GM18909 (cell line): ENCODE data around the gene RAD23B.
"Not testable (repeated sequence)": the region's sequence is repeated elsewhere in the genome, so short reads cannot be mapped to it uniquely, and the experiment has no call there.

Experiments
- ATAC-seq: cut with Tn5 transposase; IDR thresholded peaks from one replicate; pipeline ENCODE4 v1.9.1; 2021; ENCODE audit warnings: mild to moderate bottlenecking; ENCODE audit not compliant: unreplicated experiment, poor library complexity

The RAD23B gene

DNA sequence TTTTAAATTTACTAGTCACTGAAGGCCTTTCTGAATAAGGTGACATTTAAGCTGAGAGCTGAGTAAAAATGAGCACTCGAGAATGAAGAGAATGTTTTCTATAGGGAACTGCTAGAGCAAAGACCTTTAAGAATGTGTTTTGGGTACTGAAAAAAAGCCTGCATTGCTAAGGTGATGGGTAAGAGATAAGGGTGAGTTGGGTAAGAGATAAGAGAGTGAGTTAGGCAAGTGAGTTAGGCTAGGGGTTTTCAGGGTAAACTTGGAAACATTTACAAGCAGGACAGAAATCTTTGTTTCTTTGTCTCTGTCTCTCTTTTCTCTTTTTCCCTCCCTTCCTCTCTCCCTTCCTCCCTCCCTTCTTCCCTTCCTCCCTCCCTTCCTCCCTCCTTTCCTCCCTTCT, 5.6 kb downstream of the RAD23B start:
- no peak for ATAC-seq

DNA sequence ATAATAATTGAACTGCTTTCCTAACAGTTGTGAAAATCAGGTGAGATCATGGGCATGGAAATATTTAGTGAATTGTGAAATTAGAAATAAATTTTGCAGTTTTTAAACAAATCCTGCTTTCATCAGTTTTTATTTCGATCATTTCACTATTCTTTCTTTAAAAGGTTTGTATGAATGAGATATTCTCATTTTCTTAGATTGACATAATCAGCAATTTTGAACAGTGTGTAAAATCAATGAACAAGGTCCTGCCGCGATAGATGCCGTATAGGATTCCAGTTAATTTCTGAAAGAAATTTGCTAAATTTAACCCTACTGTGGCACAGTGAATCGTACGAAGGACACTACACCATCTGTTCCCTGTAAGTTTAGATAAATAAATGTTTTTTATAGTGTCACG, 7.5 kb downstream of the RAD23B start:
- ATAC-seq: no peak

DNA sequence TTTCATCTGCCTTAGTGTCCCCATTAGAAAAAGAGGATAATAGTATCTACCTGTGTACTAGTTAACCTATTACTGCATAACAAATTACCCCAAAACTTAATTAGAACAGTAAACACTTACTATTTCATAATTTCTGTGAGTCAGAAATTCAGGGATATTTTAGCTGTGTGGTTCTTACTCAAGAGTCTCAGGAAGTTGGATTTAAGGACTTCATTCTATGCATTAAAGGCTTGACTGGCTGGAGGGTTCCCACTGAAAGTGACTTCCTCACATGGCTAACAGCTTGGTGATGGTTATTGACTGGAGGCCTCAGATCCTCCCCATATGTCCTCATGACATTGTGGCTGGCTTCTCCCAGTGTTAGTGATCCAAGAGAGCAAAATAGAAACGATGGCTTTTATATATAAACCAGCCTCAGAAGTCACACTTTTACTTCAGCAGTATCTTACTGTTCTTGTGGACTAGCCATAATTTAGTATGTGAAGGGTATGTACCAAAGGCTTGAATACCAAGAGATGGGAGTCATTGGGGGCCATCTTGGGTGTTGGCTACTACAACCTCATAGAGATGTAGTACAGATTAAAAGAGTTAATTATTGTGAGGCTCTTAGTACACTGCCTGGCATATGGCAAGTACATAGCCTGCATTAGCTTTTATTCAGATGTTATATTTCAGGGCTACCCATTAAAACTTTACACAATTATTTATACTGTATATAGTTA, 9.9 kb downstream of the RAD23B start:
- ATAC-seq: no peak

DNA sequence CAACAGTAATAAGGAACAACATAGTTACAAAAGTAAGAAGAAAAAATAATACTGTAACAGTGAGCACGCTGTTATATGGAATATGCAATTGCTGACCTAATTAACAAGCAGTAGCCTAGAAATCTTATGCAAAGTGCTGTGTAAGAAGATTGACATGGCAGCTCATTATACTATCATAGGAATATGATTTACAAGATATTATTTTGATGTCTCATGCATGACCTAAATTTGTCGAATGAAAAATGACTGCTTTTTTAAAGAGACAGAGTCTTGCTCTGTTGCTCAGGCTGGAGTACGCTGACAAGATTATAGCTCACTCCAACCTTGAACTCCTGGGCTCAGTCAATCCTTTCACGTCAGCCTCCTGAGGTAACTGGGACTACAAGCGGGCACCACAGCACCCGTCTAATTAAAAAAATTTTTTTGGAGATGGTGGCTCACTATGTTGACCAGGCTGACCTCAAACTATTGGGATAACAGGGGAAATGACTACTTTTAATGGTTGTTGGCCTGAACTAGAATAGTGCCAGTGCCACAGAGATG, 10.5 kb downstream of the RAD23B start:
- ATAC-seq: no peak

DNA sequence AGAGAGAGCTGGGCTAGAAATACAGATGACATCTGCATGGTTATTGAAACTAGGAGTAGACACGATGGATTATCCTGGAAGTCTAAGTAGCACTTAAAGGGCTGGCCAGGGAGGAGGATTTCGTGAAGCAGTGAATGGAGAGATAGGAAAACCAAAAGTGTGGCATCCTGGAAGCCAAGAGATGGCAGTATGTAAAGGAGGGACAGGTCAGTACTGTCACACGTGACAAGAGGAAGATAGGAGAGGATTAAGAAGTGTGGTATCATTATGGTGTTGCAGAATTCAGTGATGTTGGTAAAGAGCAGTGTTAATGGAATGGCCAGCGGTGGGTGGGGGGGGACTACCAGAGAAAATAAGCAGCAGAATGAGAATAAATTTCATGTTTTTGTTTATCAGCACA, 11.7 kb downstream of the RAD23B start:
- no peak for ATAC-seq

DNA sequence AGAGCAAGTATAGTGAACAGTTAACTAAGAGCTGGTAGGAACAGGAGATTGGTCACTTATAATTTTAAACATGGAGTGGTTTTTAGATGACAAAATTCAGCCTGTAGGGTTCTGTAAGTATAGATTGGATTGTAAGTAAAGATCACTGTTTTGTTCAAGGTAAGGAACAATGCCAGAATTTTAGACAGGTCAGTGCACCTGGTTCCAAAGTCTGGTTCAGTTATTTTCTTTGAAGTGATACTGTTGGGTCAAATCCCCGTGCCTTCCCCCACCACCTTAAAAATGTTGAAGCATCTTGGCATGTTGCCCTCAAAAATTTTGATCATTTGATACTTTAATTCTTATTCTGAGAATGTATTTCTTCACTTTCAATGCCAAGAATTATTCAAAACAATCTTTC, 12.9 kb downstream of the RAD23B start:
- no peak for ATAC-seq

DNA sequence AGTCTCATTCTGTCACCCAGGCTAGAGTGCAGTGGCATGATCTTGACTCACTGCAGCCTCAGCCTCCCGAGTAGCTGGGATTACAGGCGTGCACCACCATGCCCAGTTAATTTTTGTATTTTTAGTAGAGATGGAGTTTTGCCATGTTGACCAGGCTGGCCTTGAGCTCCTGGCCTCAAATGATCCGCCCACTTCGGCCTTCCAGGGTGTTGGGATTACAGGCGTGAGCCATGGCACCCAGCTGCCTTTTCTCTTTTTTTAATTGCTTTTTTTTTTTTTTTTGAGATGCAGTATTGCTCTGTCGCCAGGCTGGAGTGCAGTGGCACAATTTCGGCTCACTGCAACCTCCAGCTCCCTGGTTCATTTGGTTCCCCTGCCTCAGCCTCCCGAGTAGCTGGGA, 13.5 kb downstream of the RAD23B start:
- ATAC-seq: not testable (repeated sequence)

DNA sequence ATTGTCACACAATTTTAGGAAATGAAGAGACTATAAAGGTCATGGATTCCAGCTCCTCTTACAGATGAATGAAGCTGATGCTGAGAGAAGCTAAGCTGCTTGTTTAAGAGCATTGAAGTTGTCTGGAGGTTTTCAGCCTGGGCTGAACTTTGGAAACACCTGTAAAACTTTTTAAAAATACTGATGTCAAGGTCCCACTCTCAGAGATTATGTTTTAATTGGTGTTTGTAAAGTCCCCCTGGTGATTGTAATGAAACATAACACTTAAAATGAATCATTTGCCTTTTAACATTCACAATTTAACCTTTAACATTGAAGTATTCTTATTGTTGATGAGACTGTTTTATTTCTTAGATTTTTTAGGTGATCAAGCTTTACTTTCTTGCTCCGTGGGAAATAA, 16.4 kb downstream of the RAD23B start:
- ATAC-seq: no peak

DNA sequence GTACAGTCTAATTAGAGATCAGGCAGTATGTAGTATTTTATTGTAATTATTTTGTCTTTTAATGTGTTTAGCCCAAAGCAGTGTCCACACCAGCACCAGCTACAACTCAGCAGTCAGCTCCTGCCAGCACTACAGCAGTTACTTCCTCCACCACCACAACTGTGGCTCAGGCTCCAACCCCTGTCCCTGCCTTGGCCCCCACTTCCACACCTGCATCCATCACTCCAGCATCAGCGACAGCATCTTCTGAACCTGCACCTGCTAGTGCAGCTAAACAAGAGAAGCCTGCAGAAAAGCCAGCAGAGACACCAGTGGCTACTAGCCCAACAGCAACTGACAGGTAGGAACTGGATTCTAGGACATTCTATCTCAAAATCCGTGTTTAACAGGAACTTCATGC, 23.2 kb downstream of the RAD23B start:
- no peak for ATAC-seq

DNA sequence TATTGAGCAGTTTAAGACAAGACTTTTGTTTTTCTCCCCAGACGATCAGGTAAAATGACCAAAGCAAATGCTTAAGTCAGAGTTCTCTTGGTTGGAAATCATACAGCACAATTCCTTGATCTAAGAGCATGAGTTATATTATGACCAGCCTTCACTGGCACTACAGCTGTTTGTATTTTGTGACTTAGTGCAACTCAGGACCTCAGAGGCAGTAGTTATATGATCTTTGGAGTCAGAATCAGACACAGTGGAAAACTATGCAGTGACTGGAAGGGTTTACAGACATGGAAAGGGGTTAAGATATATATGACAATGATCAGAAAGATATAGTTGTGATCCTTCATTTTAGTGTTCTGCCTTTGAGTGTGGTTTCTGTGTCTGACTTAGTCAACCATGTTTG, 24.3 kb downstream of the RAD23B start:
- ATAC-seq: no peak

DNA sequence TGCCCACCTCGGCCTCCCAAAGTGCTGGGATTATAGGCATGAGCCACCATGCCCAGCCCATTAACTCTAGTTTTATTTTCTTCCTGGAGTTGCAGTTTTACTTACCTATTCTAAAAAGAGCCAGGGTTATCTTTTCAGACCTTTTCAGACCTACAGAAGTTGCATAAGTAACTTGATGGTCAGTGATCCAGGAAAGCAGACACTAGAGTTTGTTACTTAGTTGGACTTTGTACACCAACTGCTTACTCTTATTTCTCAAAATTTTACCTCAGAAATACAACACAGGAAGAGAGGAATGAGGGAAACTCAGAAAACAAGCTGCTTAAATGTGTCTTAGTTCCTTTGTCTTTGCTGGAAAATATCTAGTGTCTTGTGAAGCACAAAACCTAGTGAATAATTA, 25.4 kb downstream of the RAD23B start:
- no peak for ATAC-seq

DNA sequence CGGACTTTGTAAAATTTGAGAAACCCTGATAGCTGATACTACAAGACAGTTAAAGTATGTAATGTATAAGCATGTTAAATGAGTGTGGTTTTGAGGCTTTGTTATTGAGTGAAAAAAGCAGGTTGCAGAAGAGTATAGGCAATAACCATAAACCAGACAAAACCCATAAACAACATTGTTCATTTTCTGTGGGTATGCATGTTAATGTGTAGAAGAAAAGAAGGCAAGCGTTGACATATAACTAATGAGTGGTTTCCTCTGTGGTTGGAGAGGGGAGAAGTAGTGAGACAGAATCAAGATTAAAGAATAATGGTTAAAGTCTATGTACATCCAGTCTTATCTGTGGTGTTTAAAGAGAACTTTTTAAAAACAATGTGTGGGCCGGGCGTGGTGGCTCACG, 26.2 kb downstream of the RAD23B start:
- peak; percentile 82 for ATAC-seq

DNA sequence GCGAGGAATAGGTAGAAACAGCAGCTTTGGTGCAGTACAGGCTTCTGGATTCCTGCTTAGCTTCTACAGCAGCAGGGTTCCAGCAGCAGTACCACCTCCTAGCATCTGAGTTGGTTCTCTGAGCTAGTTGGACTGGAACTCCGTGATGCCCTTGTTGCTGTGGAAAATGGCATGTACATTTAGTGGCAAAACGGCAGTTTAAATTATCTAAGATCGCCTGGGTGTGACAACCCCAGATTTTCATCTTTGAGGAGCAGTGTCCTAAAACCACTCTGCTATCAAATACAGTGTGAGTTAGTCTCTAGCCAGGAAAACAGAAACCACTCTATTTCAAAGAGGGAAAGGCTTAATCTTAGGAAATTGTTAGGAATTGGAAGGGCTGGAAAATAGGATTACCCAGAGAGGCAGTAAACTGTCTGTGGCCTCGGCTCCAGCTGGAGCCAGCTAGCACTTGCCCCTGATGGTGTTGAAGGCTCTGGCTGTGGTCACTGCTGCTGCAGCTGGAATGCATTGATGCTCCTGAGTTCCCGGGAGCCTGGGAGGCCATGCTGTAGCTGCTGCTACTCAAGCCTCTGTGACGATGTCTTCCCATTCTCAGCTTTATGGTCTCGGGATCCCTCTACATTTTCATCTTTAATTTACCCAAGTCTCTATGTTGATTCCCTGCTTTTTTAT, 29.4 kb downstream of the RAD23B start:
- ATAC-seq: no peak

DNA sequence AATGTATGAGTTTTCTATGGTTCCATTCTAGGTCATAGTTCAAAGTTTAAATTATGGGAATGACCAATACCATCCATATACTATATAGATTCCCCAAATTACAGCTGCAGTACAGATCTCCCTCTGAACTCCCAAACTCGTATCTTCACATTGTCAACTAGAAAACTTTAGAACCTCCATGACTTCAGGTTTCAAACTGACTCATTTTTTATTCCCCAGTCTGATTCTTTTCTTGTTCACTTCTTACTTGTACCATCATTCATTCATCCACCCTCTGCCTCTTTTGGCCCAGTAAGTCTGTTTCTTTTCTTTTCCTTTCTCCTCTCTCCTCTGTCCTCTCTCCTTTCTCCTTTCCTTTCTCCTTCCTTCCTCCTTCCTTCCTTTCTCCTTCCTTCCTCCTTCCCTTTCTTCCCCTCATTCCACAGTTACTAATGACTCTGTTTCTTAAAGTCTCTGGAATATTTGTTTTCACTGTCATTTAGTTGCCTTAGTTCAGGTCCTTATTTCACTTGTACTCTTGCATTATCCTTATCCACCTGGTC, 30.5 kb downstream of the RAD23B start:
- no peak for ATAC-seq

DNA sequence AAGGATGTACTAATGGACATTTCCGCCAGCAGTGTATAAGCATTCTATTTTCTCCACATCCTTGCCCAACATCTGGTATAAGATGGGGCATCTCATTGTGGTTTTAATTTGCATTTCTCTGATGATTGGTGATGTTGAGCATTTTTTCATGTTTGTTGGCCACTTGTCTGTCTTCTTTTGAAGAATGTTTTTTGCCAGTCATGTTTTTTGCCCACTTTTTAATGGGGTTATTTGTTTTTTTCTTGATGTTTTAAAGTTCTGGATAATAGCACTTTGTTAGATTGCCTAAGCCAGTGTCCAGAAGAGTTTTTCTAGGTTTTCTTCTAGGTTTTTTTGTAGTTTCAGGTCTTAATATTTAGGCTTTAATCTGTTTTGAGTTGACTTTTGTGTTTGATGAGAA, 31.7 kb downstream of the RAD23B start:
- no peak for ATAC-seq

DNA sequence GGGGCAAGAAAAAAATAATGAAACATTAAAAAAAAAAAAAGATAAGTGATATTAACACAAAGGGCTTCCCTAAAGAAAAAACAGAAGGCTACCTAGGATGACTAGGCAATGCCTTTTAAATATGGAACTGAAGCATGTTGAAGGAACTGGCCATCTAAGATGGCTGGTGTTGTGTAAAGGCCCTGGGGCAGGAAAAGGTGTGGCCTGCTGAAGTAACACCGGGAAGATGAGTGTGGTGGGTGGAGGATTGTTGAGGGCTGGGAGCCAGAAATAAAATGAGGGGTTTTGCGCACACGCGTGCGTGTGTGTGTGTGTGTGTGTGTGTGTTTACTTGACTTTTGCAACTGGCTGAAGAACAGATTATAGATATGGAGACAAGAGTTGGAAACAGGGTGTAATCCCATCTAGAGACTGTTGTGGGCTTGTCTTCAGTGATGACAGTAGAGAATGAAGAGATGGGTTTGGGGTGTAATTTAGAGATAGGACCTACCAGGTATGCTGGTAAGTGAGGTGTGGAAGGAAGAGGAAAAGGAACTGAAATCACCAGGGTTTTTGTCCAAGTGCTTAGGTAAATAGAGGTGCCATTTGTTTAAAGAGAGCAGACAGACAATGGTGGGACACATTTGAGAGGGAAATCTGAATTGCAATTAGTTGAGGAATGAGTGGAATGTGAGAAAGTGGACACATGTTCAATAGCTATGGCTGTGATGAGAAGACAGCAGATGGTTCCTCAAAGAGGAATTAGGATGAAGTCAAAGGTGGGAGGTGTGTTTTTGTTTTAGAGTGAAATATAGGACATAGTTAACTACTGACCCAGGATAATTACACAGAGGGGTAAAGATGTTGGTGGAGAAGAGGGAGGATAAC, 33.9 kb downstream of the RAD23B start:
- no peak for ATAC-seq

DNA sequence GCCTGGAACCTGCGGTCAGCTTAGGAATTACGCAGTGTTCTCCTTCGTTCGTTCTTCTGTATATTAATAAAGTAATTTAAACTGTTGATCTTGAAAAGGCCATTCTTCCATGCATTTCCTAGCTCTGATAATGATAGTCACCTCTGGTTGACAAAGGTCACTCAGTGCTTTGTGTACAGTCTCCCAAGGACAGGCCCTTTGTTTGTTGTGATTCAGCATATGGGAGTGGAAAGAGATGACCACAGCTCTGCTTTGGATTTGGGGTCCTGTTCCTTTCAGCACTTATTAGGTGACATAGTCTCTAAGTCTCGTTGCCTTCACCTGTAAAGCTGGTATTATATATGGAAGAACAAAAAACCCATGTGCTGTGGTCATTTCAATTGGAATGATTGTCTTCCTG, 39.6 kb downstream of the RAD23B start:
- ATAC-seq: no peak

DNA sequence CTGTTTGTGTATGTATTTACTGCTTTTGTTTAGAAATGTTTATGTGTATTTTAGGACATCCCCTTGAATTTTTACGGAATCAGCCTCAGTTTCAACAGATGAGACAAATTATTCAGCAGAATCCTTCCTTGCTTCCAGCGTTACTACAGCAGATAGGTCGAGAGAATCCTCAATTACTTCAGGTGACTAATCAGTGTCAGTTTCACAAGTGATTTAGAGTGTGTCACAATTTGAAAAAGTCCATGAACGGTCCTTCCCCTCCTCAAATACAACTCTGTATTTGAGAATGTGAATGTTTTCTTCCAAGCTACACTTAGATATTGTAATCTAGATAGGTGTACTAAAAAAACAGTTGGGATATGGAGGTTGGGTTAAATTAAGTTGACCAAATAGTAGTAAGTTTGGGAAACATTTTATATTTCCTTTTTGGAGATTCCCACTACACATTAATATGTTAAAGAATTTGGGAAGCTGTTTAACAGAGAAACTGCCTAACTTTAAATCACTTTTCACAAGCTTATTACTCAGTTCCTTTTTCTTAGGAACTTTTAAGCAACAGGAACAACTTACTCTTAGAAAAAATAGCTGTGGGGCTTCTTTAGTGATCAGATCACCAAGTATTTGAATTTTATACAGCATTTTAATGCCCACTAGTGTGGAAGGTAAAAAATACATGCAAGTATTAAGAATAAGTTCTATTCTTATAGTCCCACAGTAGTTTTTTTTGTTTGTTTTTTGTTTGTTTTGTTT, 40.9 kb downstream of the RAD23B start:
- ATAC-seq: no peak

DNA sequence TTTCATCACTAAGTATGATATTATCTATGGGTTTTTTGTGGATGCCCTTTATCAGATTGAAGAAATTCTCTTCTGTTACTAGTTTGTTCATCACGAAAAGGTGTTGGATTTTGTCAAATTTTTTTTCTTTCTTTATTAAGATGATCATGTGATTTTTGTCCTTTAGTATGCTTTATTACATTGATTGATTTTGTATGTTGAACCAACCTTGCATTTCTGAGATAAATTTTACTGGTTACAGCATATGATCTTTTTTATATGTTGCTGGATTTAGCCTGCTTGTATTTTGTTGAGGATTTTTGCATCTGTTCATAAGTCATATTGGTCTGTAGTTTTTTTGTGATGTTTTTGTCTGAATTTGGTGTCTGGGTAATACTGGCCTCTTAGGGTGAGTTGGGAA, 42.8 kb downstream of the RAD23B start:
- ATAC-seq: no peak

DNA sequence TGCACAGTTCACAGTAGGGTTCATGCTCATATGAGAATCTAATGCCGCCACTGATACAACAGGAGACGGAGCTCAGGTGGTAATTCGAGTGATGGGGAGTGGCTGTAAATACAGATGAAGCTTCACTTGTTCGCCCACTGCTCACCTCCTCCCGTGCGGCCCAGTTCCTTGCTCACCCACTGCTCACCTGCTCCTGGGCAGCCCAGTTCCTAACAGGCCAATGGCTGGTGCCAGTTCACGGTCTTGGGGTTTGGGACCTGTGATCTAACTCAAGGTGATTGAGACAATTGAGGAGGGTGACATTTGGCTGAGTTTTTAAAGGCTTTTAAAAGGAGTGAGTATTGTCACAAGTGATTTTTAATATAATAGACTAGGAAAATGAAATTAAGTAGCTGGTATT, 45.4 kb downstream of the RAD23B start:
- no peak for ATAC-seq
